ENCODE results near the gene PSD. TPM values are rescaled to one million over a fixed set of nuclear protein-coding genes. Genes with fewer than 3 reads are reported as not detected.

Gene PSD
- total and polyA plus RNA-seq, 10 of the 15 experiments (the other 5 are each of a cell fraction or from before 2014, with no cell fraction given) = 0.11 to 2.0 (median 0.49) TPM; not detected in 2

DNA sequence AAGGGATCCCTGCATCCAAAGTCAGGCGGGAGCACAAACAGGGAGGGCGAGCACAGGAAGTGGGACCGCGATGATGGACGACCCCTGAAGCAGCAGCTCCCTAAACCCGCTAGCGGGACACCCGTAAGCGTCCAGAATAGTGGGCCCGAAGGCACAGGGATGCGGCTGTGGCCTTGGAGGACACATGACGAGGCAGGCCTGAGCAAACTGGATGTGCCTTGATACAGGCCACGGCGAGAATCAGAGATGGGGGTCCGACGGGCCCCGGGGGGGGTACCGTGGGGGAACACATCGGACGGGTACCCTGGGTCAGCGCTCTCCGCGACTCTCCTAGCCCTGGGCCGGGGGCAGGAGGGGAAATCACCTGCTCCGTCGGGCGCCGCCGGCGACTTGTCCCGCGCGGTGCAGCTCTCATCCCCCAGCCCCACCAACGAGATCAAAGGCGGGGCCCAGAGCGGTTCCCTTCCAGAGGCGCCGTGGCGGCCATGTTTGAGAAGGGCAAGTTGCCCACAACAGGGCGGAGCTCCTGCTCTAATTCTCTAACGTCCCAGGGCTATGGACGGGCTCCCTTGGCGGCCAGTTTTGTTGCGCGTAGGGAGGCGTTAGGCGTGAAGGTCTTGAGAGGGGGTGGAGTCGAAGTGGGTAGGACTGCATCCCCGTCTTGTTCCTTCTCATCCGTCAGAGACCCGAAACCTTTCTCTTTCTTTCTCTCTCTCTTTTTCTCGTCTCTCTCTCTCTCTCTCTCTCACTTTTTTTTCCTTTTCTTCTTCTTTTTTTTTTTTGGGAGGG is 13.8 kb upstream of the PSD start, which contains the start of gene CUEDC2 (continued):
- TF ChIP-seq, protein P1, sequence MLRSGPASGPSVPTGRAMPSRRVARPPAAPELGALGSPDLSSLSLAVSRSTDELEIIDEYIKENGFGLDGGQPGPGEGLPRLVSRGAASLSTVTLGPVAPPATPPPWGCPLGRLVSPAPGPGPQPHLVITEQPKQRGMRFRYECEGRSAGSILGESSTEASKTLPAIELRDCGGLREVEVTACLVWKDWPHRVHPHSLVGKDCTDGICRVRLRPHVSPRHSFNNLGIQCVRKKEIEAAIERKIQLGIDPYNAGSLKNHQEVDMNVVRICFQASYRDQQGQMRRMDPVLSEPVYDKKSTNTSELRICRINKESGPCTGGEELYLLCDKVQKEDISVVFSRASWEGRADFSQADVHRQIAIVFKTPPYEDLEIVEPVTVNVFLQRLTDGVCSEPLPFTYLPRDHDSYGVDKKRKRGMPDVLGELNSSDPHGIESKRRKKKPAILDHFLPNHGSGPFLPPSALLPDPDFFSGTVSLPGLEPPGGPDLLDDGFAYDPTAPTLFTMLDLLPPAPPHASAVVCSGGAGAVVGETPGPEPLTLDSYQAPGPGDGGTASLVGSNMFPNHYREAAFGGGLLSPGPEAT (IDR thresholded peaks at IDR 0.05; ENCODE audit: low read depth) = peak; percentile 84
- TF ChIP-seq ZNF274 (IDR thresholded peaks at IDR 0.05; ENCODE audit: insufficient read depth, insufficient read length) (no peak), TARDBP (IDR thresholded peaks at IDR 0.05; ENCODE audit: borderline replicate concordance) (peak; percentile 84), GABPA (IDR thresholded peaks at IDR 0.05; ENCODE audit: low read depth) (no peak), CREM (IDR thresholded peaks at IDR 0.05; ENCODE audit: low read depth) (peak; percentile 89), LARP7 (IDR thresholded peaks at IDR 0.05) (0 out of 2 replicates have a peak, but pooled peaks have one; percentile 57), ZNF622 (IDR thresholded peaks at IDR 0.05) (no peak), ZNF24 (IDR thresholded peaks at IDR 0.05) (peak; percentile 52; the same call in 1 of the 2 replicates), IKZF1 (conservative IDR thresholded peaks at IDR 0.05) (peak; percentile 94), HCFC1 (IDR thresholded peaks at IDR 0.05; ENCODE audit: low read length) (peak; percentile 93), RCOR1 (conservative IDR thresholded peaks at IDR 0.05; ENCODE audit: low read depth, low read length) (no peak), HDGF (IDR thresholded peaks at IDR 0.05) (no peak; the same call in 1 of the 2 replicates), HDAC6 (IDR thresholded peaks at IDR 0.05; ENCODE audit: unreplicated experiment) (no peak), MYB (IDR thresholded peaks at IDR 0.05; ENCODE audit: borderline replicate concordance, low read depth, low read length) (0 out of 2 replicates have a peak, but pooled peaks have one; percentile 55), PAX5 (IDR thresholded peaks at IDR 0.05; ENCODE audit: borderline replicate concordance, low read depth, low read length) (0 out of 2 replicates have a peak, but pooled peaks have one; percentile 33), POLR2A (IDR thresholded peaks at IDR 0.05; ENCODE audit: low read depth, low read length) (peak; percentile 85), ZNF384 (IDR thresholded peaks at IDR 0.05; ENCODE audit: borderline replicate concordance, low read depth, low read length) (no peak), SREBF2 (IDR thresholded peaks at IDR 0.05; ENCODE audit: low read length) (no peak), CBX3 (IDR thresholded peaks at IDR 0.05; ENCODE audit: borderline replicate concordance, low read depth) (no peak), ZNF207 (IDR thresholded peaks at IDR 0.05; ENCODE audit: borderline replicate concordance) (0 out of 2 replicates have a peak, but pooled peaks have one; percentile 44), CREB1 (IDR thresholded peaks at IDR 0.05; ENCODE audit: low read depth) (peak; percentile 91)
- TF ChIP-seq, protein P2, sequence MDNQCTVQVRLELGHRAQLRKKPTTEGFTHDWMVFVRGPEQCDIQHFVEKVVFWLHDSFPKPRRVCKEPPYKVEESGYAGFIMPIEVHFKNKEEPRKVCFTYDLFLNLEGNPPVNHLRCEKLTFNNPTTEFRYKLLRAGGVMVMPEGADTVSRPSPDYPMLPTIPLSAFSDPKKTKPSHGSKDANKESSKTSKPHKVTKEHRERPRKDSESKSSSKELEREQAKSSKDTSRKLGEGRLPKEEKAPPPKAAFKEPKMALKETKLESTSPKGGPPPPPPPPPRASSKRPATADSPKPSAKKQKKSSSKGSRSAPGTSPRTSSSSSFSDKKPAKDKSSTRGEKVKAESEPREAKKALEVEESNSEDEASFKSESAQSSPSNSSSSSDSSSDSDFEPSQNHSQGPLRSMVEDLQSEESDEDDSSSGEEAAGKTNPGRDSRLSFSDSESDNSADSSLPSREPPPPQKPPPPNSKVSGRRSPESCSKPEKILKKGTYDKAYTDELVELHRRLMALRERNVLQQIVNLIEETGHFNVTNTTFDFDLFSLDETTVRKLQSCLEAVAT (IDR thresholded peaks at IDR 0.05) = peak; percentile 83
- TF ChIP-seq, protein P3, sequence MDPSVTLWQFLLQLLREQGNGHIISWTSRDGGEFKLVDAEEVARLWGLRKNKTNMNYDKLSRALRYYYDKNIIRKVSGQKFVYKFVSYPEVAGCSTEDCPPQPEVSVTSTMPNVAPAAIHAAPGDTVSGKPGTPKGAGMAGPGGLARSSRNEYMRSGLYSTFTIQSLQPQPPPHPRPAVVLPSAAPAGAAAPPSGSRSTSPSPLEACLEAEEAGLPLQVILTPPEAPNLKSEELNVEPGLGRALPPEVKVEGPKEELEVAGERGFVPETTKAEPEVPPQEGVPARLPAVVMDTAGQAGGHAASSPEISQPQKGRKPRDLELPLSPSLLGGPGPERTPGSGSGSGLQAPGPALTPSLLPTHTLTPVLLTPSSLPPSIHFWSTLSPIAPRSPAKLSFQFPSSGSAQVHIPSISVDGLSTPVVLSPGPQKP (IDR thresholded peaks at IDR 0.05; ENCODE audit: low read depth, low read length) = no peak
- TF ChIP-seq, protein P4, sequence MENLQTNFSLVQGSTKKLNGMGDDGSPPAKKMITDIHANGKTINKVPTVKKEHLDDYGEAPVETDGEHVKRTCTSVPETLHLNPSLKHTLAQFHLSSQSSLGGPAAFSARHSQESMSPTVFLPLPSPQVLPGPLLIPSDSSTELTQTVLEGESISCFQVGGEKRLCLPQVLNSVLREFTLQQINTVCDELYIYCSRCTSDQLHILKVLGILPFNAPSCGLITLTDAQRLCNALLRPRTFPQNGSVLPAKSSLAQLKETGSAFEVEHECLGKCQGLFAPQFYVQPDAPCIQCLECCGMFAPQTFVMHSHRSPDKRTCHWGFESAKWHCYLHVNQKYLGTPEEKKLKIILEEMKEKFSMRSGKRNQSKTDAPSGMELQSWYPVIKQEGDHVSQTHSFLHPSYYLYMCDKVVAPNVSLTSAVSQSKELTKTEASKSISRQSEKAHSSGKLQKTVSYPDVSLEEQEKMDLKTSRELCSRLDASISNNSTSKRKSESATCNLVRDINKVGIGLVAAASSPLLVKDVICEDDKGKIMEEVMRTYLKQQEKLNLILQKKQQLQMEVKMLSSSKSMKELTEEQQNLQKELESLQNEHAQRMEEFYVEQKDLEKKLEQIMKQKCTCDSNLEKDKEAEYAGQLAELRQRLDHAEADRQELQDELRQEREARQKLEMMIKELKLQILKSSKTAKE (IDR thresholded peaks at IDR 0.05; ENCODE audit: low read depth, poor library complexity, severe bottlenecking) = no peak

Data from GM12878 (cell line).